Raji (cell line): ENCODE results near the gene LRRC3C.
A peak's percentile ranks its signal among the peaks of the same experiment; 100 is the strongest.

Experiments
- POLR2A ChIP-seq: IDR thresholded peaks from 2 replicates; pipeline ENCODE4 v1.6.1; 2011; ENCODE audit warnings: low read depth, low read length, control low read depth; ENCODE audit not compliant: insufficient read depth

LRRC3C gene, protein sequence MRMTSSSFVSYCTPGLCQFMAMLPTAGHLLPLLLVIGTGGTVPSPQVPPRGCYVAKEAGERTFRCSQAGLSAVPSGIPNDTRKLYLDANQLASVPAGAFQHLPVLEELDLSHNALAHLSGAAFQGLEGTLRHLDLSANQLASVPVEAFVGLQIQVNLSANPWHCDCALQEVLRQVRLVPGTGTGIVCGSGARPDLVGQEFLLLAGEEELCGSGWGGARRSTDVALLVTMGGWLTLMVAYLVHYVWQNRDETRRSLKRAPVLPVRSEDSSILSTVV

DNA sequence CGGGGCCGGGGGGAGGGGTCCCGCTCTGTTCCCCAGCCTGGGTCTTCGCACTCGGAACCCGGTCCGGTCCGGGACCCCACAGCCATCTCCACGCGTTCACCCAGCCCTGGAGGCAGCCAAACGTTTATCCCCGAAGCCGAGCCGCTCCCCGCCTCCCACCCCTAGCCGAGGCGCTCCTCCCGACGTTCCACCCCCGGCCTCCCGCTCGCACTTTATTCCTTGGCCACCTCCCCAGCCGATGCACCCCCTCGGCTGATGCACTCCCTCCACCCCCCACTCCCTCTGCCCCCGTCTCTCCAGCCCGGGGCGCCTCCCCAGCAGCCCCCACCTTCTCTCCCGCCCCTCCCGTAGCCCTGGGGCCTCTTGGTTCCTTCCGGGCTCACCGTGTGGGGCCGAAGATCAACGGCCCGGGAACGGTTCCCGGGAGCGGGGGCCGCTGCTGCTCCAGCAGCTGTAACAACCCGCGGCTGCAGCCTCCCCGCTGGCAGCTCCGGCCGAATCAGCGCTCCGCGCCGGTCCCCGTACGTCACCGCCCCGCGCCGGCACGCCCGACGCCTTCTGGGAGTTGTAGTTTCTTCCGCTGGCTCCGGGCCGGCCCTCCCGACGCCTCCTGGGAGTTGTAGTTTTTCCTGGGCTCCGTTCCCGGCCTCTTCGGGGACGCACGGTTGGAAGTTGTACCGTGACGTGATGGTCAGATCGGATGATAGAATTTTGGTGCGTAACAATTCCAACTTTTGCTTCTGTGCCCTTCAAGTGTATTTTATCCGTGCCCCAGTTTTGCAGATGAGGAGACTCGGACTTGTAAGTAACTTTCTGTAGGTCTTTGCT is at the start of gene LRRC3C, which contains the start of gene ORMDL3:
TSS of gene LRRC3C (plus strand) at position 632 of the 828 bp plus-strand sequence. CDS start 13,792 bp downstream, outside the sequence.
TSS of gene ORMDL3 (minus strand) at position 501 of the 828 bp plus-strand sequence. CDS start 3,398 bp downstream, outside the sequence.
- TF ChIP-seq POLR2A: peak; percentile 68

DNA sequence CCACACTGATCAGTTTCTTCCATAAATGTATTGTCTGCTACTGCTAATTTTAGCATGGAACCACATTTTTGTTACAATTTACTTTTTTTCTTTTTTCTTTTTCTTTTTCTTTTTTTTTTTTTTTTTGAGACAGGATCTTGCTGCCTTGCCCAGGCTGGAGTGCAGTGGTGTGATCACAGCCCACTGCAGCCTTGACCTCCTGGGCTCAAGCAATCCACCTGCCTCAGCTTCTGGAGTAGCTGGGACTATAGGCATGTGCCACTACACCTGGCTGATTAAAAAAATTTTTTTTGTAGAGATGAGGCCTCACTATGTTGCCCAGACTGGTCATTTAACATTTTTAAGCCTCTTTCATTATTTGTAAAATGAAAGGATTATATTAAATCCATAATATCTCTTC is 40.5 kb upstream of the LRRC3C start:
- TF ChIP-seq POLR2A: no peak

DNA sequence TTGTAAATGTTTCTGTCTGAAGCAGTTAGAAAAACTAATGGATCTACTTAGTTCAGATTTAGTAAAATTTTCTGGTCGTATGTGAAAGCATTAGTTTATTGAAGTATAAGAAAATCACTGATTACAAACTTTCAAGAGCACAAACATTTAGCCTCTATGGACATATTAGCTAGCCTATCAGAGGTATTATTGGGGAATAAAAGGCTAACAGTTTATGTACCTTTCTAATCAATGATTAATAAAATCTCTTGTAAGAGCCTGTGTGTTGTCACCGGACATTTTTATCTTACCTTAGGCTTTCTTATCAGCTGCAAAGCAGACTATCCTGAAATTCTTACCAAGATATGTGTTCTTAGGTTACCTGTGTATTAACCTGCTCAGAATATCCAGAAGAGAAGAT is 38.3 kb upstream of the LRRC3C start:
- no peak for TF ChIP-seq POLR2A

DNA sequence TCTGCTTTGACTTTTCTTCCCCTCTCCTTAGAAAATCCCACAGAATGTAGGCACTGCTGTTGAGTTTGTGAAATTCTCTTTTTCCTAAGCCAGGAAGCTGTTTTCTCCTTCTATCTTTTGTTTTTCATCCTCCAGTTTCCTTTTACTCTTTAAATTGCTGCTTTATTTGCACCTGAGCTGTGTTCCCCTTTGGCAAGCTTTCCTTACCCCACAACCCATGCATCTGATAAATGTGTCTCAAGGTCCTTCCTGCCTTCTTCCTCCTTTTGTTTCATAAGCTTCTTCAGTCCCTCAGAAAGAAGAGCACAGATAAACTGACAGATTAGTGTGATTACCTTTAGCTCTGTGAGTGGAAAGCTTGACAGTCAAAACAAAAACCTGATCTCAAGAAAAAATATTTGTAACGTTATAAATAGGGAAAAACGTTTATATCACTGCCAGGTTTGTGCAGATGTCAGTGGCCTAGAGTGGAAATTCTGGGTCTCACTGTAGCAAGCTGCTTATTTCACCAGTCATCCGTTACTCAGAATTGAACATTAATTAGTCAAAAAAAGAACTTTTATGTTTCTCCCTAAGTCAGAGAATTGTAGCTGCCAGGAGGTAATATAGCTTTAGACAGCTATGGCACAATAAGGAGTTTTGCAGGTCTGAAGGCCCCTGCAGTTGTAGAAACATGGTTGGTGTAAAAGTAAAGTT is 32.7 kb upstream of the LRRC3C start:
- no peak for TF ChIP-seq POLR2A

DNA sequence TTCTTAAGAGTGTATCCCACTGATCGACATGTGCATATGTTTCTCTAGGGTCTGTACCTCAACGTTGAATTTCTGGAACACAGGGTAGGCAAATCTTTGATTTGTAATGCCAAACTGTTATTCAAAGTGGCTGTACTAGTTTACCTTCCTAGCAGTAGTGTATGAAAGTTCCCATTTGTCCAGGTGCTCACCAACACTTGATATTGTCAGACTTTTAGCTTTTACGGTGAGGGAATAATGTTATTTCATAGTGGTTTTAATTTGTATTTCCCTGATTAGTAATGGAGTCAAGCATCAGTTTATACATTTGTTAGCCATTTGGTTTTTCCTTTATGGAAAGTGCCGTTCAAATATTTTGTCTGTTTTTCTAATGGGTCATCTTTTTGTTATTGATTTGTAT is 29.4 kb upstream of the LRRC3C start:
- TF ChIP-seq POLR2A: no peak

DNA sequence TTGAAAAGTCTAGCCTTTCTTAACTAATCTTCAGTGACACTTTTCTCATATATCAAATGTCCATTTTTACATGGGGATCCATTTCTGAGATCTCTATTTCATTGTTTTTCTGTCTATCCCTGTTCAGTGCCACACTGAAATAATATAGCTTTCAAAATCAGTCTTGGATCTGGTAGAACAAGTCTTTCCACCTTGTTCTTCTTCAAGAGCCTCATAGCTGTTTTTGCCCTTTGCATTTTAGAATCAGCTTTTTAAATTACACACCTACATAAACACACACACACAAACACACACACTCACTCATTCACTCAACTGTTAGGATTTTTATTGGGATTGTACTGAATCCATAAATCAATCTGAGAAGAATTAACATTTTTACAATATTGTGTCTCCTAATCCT is 28.3 kb upstream of the LRRC3C start:
- TF ChIP-seq POLR2A: no peak

DNA sequence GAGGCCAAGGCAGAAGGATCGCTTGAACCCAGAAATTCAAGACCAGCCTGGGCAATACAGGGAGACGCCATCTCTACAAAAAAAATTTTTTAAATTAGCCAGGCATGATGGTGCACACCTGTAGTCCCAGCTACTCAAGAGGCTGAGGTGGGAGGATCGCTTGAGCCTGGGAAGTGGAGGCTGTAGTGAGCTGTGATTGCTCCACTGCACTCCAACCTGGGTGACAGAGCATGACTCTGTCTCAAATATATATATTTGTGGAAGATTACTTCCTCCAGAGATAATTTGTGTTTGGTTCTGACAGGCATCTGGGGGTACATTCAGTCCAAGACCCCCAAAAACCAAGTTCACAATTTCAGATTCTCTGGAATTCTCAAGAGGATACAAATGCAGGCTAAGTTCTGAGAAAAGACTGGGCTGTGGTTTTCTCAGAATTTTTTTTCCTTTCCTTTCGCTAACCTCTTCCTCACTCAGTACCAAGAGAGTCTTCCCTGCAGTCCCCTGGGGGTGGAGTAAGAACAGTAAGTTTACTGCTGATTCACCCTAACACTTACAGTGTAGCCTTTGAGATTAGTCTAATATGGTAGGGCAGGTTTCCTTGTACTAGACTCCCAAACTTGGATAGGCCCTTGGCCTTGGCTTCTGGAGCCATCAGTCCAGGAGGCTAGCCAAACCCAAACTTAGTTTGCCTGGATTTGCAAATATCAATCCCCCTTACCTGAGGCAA is 24.2 kb upstream of the LRRC3C start:
- TF ChIP-seq POLR2A: no peak

DNA sequence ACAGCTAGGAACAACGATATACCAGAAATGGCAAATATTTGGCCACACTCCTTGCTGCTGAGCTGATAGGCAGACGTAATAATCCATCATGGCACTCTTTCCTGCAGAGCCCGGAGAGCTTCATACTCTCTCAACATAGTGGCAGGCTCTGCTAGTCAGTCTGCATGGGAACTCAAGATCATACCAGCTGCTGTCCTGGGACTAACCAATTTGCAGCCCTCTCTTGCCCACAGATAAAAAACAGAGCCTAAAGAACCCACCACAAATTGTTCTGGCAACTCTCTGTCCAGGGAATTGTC is 22.6 kb upstream of the LRRC3C start:
- TF ChIP-seq POLR2A: no peak

DNA sequence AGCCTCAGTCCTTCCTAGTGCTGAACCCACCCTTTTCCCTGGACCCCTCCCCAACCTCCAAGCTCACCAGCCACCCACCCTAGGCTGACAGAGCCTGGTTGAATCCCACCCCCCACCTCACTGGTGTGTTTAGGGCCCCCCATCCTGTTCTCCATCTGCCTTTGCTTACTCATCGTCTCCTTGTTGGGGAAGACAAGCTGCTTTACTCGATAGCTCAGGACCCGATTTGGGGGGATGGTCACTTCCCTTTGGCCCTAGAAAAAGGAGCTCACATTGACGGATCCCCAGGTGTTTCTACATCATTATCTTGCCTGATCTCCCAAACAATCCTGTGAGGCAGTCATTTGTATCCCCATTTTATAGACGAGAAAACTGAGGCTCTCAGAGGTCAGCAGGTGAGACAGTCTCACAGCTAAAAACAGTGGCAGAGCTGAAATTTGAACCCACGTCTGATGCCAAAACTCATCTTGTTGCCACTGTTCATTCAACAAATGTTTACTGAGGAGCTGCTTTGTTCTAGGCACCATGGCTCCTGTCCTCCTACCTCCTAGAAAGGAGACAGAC is 18.7 kb upstream of the LRRC3C start:
- TF ChIP-seq POLR2A: no peak

DNA sequence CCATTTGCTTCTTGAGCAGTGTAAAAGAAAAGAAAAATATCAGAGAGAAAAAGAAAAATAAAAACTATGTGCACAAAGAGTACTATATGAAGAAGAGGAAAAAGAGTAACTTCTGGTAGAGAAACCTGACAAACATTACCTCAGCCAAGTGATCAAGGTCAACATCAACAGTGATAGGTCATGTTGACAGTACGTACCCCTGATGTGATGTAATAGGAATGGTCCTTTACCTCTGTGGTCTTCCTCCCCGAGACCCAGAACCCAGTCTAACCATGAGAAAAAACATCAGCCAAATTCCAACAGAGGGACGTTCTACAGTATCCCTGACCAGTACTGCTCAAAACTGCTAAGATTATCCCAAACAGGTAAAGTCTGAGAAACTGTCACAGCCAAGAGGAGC is 13.5 kb upstream of the LRRC3C start:
- no peak for TF ChIP-seq POLR2A

DNA sequence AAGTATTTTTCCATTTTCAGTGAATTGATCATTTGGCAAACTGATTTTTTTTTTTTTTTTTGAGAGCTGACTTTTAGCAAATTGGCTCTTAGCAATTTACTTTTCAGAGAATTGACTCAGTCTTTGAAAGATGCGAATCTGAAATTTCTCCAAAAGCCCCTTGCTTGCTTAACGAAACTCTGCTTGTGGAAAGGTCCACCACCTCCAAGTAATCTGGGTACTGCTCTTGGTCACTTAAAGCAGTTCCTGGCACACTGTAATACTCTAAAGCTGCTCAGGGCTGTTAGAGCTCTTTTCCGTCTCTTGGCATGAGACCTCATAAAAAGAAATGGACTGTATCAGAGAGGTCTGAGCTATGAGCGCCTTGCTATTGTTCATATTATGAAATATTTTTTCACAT is 12.0 kb upstream of the LRRC3C start:
- no peak for TF ChIP-seq POLR2A

DNA sequence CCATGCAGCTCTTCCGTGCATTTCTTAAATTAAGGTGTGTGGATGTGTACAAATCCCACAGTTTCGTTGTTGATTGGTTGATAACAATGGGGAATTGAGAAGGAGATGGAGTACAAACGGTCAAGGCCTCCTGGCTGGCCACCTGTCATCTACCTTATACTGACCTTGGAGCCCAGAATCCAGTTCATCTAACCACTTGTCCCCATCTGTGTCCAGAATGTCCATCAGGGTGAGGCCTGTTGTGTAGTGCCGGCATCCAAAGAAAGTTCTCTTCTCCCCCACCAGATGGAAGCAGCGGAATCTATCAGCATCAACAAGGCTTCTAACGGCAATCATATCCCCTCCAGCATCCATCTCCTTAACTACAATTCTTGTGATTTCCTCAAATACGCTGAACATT is 10.6 kb upstream of the LRRC3C start:
- TF ChIP-seq POLR2A: no peak

DNA sequence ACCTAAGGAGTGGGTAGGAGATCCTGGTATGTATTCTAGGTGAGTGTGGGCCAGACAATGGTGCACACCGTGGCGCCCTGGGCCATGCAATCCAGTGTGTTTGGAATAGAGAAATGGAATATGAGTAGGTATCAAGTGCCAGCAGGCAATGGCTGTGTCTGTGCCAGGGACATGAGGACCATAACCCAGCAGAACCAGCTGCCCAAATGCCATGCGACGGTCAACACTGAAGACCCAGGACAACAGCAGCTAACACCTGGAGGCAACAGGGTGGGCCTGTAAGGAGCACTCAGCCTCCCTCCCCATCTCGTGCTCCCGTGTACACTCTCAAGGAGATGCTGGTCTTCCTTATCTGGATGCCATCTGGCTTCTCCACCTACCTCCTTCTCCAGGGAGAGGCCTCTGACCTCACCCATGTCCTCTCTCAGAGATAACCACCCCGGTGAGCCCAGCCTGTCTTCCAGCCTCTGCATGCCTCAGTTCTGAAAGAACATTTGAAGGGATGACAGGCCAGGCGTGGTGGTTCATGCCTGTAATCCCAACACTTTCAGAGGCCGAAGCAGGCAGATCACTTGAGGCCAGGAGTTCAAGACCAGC is 8.3 kb upstream of the LRRC3C start:
- TF ChIP-seq POLR2A: no peak
